HG02678 (cell line): ENCODE measurements around the gene SUSD5.
"Not testable (repeated sequence)": the region's sequence is repeated elsewhere in the genome, so short reads cannot be mapped to it uniquely, and the experiment has no call there.

ENCODE experiments used
- ATAC-seq: cut with Tn5 transposase; IDR thresholded peaks from one replicate; pipeline ENCODE4 v1.9.1; 2021; ENCODE audit warnings: mild to moderate bottlenecking, moderate library complexity; ENCODE audit not compliant: unreplicated experiment

The SUSD5 gene

GRCh38 chr3:33117461-33117860 lies 101.1 kb downstream of the SUSD5 start:
- ATAC-seq: no peak

- no peak for ATAC-seq
Measured at GRCh38 chr3:33115024-33115768, 103.4 kb downstream of the SUSD5 start.

GRCh38 chr3:33114622-33115023 lies 104.0 kb downstream of the SUSD5 start:
- no peak for ATAC-seq

GRCh38 chr3:33113772-33114621 lies 104.6 kb downstream of the SUSD5 start, which contains the start of gene CRTAP:
Gene CRTAP (plus strand): TSS chr3:33114014. CDS start chr3:33114078, 64 bp downstream.
- peak; percentile 84 for ATAC-seq

GRCh38 chr3:33111581-33111980 lies 107.0 kb downstream of the SUSD5 start:
- ATAC-seq: peak; percentile 26

- not testable (repeated sequence) for ATAC-seq
Measured at GRCh38 chr3:33106854-33107253, 111.8 kb downstream of the SUSD5 start.

GRCh38 chr3:33105341-33105948 lies 113.2 kb downstream of the SUSD5 start:
- no peak for ATAC-seq

GRCh38 chr3:33104803-33105202 lies 113.8 kb downstream of the SUSD5 start:
- no peak for ATAC-seq

- ATAC-seq: no peak
Measured at GRCh38 chr3:33103480-33103879, 115.1 kb downstream of the SUSD5 start.

GRCh38 chr3:33103034-33103433 lies 115.6 kb downstream of the SUSD5 start:
- ATAC-seq: no peak

- no peak for ATAC-seq
Measured at GRCh38 chr3:33100229-33100628, 118.4 kb downstream of the SUSD5 start.
